Stimulated activated CD8-positive, alpha-beta memory T cell treated with anti-CD3 and anti-CD28 coated beads, Interleukin-15, amount 100 ng/mL, for 24 hours (primary cell): ENCODE results near the gene ZDHHC19.
"Not testable (repeated sequence)": the region's sequence is repeated elsewhere in the genome, so short reads cannot be mapped to it uniquely, and the experiment has no call there.

Experiments used
- DNase-seq: peaks from one replicate; pipeline ENCODE4 v3.0.0-alpha.2; 2020; ENCODE audit warnings: low read depth

The ZDHHC19 gene

DNA sequence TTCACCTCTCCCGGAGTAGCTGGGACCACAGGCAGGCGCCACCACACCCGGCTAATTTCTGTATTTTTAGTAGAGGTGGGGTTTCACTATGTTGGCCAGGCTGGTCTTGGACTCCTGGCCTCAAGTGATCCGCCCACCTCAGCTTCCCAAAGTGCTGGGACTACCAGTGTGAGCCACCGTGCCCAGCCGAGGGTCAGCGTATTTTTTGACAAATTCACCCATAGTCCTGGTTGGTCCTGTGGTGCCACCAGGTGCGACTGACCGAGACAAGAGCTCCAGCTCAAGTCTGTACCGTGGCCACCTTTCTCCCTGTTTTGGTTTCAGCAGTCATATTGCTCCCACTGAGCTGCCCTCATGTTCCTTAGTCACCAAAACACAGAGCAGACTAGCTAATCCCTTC is 13.9 kb upstream of the ZDHHC19 start:
- no peak for DNase-seq

- no peak for DNase-seq
These were observed 11.8 kb upstream of the ZDHHC19 start for GRCh38 chr3:196222876-196223595.

DNA sequence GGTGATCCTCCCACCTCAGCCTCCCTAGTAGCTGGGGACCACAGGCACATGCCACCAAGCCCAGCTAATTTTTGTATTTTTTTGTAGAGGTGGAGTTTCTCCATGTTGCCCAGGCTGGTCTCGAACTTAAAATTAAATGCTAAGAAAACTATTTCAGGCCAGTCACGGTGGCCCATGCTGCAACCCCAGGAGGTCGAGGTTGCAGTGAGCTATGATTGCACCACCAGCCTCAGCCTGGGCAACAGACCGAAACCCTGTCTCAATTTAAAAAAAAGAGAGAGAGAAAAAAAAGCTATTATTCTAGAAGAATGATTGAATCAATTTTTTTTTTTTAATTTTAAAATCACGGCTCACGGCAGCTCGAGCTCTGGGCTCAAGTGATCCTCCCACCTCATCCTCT is 9.8 kb upstream of the ZDHHC19 start:
- no peak for DNase-seq

GRCh38 chr3:196220587-196220986 is 9.4 kb upstream of the ZDHHC19 start:
- DNase-seq = no peak

GRCh38 chr3:196219970-196220311 is 8.7 kb upstream of the ZDHHC19 start:
- no peak for DNase-seq

DNA sequence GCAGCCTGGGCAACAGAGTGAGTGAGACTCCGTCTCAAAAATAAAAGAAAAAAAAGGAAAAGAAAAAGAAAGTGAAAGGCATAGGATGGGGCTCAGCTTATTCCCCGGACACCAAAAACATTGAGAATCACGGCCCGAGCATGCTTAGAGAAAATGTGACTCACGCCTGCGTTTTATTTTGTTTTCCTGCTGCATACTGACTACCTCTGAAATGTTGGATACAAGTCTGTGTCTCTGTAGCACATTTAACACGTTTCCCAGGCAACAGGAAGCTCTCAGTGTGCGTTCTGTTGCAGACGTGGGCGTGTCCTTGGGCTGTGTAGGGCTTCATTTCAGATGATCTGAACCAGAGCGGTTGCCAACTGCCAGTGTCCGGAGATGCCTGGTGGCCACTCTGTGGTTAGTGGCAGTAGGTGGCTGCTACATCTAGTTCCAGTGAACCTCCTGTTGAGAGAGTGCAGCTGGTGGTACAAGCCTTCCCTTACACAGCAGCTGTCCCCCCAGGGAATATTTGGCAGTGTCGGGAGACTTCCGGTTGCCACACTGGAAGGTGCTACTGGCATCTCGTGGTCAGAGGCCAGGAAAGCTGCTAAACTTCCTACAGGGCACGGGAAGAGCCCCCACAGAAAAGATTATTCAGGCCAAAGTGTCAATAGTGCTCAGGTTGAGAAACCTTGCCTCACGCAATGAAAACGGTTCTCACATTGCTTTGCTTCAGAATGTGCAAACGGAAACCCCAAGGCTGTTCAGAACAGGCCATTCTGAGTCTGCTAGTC is 8.2 kb upstream of the ZDHHC19 start:
- no peak for DNase-seq

DNA sequence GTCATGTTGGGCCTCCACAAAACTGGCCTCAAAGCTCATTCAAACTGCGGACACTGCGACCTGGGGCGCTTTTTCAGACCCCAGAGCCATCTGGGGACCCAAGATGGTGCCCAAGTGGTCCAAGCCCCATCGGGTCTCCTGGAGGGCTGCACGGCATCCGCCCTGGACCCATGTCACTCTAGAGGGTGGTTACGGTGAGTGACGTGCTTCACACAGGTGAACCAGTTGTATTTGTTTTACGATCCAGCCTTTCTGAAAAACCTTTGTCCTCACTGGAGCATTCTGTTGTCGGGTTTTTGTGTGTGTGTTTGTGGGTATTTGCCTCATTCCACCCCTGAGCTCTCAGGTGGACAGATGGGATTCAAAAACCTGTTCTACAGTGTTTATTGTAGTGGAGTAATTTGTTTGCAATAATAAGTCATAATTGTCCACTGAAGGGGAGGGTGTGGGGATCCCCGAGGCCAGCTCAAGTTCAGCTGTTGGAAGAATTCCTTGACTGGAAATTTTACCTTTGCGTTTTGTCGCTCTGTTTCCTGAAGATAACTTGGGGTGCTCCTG is 7.0 kb upstream of the ZDHHC19 start:
- DNase-seq = no peak

DNA sequence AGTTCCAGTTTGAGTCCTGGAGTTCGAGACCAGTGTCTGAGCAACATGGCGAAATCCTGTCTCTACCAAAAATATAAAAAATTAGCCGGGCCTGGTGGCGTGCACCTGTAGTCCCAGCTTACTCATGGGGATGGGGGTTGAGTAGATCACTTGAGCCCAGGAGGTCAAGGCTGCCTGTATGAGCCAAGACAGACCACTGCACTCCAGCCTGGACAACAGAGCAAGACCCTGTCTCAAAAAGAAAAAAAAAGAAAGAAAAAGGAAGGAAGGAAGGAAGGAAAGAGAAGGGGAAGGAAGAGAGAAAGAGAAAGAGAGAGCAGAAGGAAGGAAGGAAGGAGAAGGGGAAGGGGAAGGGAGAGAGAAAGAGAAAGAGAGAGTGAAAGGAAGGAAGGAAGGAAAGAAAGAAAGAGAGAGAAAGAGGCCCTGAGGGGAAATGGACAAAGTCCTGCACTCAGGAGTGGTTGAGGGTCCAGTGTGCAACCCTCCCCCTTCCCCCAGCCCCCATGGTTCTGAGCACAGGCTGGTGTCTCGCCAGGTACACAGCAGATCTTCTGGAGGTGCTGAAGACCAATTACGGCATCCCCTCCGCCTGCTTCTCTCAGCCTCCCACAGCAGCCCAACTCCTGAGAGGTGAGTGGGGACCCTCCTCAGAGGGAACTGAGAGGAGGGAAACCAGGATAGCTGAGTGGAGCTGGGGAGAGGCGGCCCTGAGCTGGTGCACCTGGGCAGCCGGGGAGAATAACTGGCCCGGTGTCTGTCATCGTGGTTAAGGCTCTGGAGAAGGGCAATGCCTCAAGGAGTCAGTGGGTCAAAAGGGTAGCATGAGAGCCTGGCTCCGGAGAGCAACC is 6.3 kb upstream of the ZDHHC19 start:
- DNase-seq = no peak

DNA sequence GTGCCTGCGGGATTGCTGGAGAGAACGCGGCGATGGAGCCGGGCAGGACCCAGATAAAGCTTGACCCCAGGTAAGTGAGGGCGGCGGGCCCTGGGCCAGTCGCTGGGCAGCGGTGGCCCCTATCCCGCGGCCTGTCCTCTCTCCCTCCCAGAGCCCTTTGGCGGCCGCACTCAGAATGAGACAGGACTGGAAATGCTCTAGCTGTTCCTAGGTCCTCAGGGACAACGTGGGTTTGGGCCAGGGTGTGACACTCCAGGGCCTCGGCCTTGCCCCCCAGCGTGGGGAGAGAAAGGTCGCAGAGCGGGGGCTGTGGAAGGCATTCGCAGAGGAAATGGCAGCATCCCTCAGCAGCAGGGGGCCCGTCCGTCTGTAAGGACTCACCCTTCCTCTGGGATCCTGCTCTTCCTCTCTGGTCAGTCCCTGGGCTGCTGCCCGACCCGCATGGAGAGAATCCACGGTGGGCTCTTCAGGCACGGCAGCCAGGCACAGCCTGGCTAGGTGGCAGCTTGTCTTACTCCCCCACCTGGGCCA is 5.5 kb upstream of the ZDHHC19 start:
- DNase-seq = no peak

DNA sequence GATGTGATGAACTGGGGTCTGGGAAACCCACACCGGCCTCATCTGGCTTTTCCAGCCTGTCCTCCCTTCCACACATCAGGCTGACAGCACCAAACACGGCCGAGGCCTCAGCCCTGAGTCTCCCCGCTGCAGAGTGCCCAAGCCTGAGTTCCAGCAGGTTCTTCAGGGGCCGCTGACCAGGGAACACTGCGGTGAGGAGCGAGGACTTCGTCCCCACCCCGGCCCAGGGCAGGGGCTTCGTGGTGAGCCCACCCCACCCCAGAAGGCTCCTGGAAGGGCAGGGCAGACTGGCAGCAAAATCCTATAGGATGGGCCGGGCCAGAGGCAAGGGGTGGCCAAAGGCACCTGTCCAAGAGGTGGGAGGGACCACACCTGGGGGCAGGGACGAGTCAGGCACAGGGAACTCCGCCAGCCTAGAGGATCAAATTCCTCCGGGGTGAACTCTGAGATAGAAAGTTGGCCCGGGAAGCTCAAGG is 4.9 kb upstream of the ZDHHC19 start, which contains the start of gene SLC51A:
Gene SLC51A, plus strand, starts transcription at position 446 of the 476 bp plus-strand sequence. CDS start 179 bp downstream, outside the sequence.
- no peak for DNase-seq

DNA sequence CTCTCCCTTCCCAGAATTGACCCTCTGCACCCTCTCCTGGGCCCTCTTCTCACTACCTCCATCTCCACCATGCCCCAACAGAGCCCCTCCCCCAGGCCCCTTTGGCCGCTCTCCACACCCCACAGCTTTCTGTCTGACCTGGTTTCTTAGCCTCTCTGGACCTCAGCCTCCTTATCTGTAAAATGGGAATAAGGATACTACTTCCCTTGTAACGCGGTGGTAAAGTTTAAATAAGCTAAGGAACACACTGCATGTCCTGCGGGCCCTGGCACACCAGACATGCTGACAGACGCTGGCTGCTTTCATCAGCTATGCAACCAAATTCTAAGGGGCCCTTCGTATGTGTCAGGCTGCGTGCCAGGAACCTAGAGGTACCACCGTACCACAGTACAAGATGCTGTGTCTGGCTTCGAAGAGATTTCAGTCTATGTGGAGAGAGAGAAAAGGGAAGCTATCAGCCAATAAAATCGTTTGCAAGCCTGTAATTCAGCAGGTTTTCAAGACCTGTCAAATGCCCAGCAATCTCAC is 4.4 kb upstream of the ZDHHC19 start:
- DNase-seq = no peak

DNA sequence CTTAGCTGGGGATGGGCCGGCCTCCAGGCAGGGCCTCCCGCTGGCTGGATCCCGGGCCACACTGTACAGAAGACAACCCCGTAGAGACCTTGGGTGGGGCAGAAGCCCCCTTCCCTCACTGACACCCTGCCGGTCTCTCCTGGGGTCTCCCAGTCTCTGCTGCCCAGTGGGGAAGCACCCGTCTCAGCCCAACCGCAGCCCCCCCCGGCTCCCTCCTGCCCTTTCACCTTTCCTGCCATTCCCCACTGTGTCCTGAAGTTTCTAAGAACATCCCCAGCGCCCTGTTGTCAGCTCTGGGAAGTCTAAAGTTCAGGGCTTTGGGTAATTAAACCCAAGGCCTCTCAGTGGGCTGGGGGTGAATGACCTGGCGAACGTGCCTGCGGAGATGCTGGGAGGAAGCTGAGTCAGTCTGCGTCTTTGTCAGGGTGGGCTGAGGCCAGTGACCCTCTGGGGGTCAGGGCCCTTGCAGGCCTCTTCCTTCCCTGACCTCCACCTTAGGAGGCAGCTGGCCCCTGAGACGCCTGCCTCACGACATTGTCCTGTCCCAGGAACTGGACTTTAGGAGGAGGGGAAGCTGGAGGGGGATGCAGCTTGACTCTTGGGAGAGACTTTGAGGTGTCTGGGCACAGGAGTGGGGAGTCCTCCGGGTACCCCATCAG is 3.7 kb upstream of the ZDHHC19 start:
- no peak for DNase-seq

DNA sequence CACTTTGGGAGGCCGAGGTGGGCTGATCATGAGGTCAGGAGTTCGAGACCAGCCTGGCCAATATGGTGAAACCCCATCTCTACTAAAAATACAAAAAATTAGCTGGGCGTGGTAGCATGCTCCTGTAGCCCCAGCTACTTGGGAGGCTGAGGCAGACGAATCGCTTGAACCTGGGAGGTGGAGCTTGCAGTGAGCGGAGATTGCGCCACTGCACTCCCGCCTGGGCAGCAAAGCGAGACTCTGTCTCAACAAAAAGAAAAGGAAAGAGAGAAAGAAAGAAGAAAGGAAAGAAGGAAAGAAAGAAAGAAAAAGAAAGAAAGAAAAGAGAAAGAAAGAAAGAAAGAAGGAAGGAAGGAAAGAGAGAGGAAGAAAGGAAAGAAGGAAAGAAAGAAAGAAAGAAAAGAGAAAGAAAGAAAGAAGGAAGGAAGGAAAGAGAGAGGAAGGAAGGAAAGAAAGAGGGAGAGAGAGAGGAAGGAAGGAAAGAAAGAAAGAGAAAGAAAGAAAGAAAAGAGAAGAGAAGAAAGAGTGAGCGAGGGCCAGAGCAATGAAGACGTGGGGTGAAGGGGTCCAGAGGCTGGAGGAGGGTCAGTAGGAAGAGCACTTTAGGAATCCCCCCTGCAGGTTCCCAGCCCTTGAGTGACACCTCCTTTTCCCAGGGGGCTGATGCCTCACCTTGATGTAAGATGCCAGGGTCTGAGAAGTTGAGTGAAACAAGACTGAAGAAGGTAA is 1.1 kb downstream of the ZDHHC19 start:
- not testable (repeated sequence) for DNase-seq

DNA sequence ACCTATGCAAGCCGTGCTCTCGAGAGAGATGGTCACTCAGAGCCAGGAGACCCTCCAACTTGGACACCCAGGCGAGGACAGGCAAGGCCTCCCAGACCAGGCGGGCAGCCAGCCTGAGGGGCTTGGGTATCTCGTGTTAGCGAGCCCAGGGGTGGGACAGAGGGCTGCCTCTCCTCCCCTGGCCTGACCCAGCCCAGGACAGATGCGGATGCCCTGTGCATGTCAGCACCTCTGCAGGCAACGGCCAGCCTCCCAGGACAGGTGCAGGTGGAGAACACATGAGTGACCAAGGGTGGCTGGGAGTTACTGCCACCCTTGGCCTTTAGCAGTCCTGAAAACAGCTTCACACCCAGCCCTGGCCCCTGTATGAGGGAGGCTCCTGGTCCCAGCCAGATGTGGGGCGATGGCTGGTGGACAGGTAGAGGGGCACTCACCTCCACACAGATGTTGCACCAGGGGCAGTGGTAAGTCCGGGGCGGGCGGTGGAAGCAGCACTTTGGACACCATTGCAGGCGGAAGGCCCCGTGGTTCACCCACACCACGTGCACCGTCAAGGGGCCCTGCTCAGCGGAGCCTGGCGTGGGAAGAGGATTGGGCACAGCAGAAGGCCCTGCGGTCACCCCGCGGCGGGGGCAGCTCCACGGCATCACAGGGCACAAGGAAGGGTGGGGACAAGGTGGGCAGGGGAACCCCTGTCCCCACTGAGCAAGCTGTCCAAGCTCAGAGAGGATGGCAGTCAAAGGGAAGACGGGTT is 2.1 kb downstream of the ZDHHC19 start:
- no peak for DNase-seq

DNA sequence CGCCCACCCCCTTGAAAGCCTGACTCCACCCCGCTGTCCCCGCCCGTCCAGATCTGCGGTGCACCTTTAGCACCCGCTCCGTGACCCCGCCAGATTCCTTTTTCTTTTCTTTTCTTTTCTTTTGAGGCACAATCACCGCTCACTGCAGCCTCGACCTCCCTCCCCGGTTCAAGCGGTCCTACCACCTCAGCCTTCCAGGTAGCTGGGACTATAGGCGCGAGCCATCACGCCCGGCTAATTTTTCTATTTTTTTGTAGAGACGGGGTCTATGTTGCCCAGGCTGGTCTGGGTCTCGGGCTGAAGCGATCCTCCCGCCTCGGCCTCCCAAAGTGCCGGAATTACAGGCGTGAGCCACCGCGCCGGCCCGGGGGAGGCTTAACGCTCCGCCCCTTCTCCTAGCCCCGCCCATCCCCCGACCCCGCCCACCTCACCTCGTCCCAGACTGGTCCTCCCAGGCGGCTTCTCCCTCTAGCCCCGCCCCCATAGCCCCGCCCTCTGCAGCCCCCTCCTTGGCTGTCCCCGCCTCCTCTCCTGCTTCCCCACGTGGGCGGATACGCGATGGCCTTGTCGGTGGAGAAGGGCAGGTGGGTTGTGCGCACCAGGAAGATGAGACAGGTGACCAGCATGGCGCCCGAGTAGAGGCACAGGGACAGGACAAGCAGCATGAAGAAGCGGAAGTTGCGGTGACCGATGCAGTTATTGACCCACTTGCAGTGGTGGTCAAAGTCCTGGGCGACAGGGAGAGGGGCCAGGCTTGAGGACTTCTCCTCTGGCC is 3.2 kb downstream of the ZDHHC19 start:
- DNase-seq = no peak

DNA sequence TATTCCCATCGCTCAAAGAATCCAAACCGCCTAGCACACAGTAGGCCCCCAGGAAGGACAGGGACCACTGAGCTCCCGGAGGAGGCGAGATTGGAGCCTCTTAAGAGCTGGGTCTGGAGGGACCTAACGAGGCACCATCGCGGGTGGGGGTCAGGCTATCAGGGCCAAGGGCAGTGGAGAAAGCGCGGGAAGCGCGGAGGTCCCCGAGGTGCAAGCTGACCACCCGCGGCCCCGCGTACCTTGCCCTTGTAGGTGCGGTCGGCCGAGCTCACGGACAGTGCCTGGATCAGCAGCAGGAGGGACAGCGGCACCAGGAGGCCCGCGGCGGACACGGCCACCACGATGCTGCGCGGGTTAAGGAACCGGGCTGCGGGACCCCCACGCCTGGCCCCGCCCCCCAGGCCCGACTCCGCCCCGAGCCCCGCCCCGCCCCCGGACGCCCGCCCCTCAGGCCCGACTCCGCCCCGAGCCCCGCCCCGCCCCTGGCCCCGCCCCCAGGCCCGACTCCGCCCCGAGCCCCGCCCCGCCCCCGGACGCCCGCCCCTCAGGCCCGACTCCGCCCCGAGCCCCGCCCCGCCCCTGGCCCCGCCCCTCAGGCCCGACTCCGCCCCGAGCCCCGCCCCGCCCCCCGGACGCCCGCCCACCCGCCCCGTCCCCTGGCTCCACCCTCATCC is 3.9 kb downstream of the ZDHHC19 start:
- DNase-seq = no peak

DNA sequence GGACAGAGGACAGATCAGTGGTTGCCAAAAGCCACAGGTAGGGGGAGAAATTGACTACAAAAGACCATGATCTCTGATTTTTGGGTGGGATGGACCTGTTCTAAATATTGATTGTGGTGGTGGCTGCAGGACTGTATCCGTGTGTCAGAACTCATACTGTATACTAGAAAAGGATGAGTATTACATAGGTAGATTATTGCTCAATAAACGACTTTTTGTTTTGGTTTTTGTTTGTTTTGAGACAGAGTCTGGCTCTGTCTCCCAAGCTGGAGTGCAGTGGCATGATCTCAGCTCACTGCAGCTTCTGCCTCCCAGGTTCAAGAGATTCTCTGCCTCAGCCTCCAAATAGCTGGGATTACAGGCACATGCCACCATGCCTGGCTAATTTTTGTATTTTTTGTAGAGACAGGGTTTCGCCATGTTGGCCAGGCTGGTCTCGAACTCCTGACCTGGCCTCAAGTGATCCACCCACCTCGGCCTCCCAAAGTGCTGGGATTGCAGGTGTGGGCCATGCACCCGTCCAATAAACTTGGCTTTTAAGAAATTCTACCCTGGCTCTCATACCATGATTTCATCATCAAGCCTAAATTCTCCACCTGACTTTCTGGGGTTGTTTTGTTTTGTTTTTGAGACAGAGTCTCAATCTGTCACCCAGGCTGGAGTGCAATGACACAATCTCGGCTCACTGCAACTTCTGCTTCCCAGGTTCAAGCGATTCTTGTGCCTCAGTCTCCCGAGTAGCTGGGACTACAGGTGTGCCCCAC is 5.6 kb downstream of the ZDHHC19 start:
- DNase-seq = not testable (repeated sequence)

DNA sequence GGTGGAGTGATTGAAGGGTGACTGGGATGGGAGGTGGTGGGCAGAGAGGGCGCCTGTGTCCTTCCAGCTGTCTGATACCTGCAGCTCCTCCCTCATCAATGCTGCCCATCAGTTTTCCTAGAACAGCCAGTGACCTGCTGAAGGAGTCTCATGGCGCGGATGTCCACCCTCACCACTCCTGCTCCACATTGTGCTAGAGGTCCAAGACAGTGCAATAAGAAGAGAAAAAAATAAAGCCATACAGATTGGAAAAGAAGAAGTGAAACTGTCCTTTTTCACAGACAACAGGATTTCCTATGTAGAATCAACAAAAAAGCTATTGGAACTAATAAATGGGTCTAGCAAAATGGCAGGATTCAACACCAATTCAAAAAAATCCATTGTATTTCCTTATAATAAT is 7.4 kb downstream of the ZDHHC19 start:
- DNase-seq = no peak
